GM19099 (cell line): ENCODE data around the gene PEAR1.

Experiments
- POLR2A ChIP-seq: IDR thresholded peaks from 3 replicates; pipeline ENCODE4 v1.6.1; 2011; ENCODE audit warnings: low read depth; ENCODE audit not compliant: insufficient read length; ENCODE audit errors: extremely low read depth

Gene PEAR1

DNA sequence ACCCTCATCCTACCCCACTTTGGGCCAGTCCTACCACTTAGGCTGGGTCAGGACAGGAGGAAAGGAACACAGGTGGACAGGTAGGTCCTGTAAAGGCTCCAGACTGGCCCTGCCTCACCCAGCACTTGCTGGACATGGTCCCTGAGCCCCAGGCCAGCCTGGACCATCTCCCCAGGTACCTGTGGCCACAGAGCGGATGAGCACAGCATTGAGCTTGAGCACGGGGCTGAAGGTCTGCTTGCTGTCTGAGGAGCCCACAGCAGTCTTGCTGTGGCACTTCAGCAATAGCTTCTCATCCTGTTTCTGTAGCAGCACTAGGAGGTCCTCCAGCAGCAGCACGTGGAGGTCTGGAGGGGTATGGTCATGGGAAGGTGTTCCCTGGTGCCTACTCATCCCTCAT is 50.2 kb downstream of the PEAR1 start:
- TF ChIP-seq POLR2A = no peak

DNA sequence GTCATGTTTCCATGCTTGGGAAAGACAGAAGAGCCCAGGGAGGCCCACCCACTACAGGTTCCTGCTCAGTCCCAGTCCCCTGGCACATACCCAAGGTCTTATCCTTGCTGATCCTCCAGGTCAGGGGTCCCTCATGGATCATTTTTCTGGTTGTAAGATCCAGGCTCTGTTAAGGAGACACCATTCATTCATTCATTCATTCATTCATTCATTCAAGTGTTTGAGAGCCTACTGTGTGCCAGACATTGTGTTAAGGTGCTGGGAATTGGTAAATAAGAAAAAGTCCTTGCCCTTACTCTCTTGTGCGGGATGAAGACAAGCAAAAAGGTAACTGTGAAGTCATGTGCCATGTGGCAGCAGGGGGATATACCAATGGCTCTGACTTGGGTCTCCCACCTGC is 50.8 kb downstream of the PEAR1 start:
- TF ChIP-seq POLR2A = no peak

DNA sequence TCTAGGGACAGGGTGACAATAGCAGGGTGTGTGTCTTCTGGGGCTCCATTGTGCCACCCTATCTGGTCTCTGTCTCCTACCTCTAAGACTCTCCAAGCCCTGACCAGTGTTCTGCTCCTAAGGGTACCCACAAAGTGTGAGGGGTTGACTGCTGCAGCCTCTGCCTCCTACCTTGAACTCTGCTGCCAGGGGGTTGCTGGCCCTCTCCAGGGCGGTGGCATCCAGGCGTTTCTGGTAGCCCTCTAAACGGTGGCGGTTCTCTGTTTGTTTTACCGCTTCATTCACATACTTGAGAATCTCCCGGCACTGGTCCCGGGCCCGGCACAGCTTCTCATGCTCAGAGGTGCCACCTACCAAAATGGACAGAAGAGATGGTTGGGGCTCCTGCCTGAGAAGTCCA is 51.3 kb downstream of the PEAR1 start:
- TF ChIP-seq POLR2A = no peak

DNA sequence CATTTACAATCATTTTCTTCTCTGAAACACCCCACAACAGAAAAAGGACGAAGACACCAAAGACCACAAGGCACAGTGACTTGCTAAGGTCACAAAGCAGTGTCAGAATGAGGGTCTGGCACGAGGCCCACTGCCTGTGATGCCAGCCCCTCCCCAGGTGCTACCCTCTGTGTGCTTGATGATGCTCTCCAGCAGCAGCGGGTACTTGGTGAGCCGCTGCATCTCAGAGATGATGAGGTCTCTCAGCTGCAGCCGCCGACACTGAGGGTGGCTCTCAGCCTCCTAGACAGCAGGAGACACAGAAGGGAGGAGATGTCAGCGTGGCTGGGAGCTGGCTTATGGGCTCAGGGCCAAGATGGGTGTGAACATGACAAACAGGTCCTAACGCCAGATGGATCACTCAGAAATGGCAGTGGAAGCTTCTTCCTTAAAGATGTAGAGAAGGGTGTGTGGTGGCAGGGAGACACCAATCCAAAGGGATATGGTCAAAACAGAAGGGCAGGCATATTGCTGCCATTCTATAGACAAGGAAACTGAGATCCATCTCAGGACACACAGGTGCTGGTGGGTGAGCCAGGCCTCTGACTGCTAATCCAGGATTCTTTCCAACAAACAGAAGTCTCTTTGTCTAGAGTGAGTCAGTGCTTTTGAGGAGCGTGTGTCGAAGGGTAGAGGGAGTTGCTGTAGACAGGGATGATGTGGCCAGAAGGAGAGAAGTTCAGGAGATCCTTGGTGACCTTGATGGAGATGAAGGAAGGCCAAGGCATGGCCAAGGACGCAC is 52.6 kb downstream of the PEAR1 start:
- no peak for TF ChIP-seq POLR2A

DNA sequence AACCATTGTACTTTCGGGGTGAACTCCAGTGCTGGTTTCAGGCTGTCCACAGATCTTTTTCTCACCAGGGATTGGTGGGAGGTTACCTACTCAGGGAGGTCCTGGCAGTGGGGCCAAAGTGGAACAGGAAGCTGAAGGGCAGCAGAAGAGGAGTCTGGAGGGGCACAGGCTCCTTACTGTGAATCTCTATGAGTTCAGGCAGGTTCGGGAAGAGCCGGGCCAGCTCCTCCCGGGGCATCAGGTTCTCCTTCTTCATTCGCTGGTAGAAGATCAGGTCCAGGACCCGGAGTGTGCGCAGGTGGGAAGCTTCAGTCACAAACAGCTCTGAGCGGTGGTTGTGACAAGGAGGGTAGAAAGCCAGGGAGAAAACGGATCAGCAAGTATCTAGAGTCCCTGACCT is 53.6 kb downstream of the PEAR1 start:
- TF ChIP-seq POLR2A = no peak

DNA sequence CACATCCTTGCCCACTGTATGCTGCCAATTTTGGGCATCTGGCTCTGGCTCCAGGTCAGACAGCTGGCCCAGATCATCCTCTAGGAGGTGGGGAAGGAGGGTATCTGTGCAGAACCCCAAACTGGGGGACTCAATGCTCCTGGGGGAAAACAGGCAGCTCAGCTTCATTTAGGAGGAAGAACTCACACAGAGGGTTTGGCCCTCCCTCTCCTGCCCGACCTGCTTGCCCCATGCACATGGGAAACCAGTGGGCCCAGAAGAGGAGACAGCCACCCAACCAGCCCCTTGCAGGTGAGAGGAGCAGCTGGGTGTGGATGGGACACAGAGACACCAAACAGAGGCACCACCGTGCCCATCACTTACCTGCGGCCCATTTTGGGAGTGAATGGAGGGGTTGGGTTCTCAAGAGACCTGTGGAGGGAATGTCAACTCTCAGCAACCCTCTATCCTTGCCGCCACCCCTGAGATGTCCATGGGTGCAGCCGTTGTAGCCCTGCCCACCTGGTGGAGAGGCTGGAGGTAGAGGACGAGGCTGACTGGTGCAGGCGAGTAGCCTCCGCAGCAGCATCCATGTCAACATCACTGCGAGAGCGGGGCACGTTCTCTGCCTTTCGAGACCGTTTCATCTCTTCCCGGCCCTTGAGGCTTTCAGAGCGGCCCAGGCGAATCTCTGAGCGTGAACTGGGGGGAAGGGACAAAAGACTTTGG is 54.5 kb downstream of the PEAR1 start:
- no peak for TF ChIP-seq POLR2A

DNA sequence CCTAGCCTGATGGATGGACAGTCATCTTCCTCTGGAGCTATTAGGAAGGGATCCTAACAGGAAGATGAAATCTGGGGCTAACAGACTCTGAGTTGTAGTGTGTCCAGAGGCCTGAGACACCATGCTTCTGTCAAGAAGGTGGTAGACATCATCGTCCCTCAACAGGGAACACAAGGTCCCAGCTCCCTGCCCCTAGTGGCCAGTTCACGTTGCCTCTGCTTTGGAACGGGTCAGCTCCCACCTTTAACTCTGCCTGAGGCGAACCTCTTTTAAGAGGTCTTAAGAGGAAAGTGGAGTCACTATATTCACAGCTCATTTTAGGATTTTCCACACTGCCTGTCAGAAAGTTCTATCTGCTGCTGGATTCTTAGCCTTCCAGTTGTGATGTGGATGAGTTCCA is 55.2 kb downstream of the PEAR1 start:
- no peak for TF ChIP-seq POLR2A

DNA sequence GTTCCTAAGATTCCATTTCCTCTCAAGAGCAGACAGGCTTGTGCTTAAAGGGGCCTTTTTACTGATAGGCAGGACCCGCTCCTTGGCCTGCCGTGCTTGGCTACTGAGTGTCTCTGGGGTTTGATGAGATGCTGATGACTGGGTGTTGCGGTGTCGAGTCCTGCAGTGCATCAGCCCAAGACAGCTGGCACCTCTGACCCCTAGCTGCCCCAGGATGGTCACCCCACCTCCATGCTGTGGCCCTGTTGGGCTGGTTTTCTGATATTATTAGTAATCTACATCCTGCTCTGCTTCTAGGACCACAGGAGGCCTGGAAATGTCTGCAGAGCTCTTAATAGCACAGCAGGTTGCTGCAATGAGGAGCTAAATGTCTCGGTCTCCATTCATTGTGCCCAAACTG is 55.6 kb downstream of the PEAR1 start:
- TF ChIP-seq POLR2A = no peak

DNA sequence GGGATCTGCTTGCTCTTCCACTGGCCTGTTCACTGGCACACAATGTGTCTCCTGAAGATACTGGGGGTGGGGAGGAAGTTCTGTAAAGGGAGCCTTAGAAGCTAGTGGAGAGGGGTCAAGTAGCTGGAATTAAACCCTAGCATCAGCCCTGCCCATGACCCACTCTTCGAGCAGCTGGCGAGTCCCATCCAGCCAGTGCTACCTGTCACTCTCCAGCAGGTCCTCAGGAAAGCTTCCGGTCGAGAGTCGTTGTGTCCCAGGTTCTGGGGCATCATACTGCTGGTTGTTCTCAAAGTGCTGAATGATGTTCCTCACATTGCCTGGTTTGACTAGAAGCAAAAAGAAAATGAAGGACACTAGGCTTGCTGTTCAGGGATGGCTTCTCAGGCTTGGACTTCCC is 57.9 kb downstream of the PEAR1 start:
- TF ChIP-seq POLR2A = no peak

DNA sequence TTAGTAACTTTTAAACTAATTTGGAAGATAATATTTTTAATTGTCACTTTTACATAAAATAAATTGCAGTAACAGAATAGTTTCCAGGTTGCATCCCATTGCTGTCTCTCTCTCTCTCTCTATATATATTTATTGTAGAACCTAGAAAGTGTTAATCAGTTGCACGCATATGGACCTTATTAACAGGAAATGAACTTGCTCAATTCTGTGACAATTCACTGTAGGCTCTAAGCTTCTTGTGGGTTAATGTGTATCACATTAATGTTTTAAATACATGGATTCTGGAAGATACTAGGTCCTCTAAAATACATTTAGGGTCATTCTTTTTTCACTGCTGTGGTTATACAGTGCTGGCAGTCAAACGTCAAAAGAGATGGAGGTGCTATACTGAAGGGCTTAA is 60.1 kb downstream of the PEAR1 start:
- TF ChIP-seq POLR2A = no peak

DNA sequence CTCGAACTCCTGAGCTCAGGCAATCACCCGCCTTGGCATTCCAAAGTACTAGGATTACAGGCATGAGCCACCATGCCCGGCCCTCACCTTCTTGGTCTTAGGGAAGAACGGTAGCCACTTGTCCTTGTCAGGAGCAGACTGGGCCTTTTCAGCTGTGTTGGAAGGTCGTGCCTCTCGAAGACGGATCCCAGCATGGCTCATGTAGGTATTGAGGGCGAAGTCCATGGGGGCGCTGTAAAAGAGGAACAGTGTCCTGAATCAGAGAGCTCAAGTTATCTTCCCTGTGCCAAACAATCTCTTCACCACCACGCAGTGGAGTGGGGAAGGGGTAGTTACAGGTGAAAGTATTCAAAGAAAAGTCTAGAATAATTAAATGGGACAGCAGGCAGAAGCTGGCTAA is 62.8 kb downstream of the PEAR1 start:
- no peak for TF ChIP-seq POLR2A

DNA sequence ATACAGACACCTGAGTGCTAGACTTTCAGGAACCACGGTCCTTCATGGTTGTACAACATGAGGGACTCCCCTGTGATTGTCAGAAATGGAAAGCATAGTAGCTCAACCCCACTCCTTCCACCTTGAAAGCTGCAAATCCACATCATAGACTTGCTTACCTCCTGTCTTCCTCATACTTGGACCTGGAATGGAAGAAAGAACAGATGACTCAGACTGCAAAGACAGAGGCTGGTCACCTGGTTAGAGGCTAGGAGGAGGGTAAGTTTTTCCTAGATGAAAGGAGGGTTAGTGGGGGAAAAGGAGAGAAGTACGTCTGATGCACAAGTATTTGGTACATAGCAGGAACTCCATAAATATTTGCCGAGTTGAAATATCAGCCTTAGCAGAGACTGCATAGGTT is 64.1 kb downstream of the PEAR1 start:
- TF ChIP-seq POLR2A = no peak

DNA sequence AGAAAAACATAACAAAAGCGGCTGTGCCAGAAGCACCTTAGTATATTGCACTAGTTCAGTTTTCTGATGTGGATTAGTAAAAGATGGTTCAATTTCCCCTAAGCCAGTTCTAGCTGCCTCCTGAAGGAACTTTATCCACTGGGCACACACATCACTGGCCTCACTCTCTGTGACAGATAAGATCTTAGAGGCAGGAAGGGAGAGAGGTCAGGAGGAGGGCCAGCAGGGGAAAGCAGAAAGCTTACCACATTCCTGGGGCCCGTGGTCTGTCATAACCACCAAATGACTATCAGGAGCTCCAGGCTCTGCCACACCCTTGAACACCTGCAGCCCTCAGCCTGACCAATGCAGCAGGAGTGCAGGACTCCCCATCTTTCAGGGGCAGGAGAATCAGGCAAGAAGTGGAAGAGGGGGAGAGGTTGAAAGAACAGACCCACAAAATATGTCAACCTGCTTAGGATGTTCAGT is 64.8 kb downstream of the PEAR1 start:
- TF ChIP-seq POLR2A = no peak

DNA sequence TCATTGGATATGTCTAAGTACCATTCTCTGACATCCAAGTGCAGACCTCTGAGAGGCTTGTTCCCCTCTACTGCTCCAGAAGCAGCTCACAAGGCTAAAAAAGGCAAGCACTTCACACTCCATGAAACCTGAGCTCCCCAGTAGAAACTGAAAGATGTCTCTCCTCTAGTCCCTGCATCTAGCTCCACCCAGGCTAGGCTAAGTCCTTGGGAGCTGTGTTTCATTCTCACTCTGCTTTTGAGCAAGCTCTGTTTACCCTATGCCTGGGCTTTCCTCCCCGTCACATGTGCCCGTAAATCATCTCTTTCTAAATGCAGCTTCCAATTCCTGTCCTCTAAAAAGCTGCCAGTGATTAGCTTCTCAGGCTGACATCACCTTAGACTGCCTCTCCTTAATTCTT is 65.9 kb downstream of the PEAR1 start:
- no peak for TF ChIP-seq POLR2A

DNA sequence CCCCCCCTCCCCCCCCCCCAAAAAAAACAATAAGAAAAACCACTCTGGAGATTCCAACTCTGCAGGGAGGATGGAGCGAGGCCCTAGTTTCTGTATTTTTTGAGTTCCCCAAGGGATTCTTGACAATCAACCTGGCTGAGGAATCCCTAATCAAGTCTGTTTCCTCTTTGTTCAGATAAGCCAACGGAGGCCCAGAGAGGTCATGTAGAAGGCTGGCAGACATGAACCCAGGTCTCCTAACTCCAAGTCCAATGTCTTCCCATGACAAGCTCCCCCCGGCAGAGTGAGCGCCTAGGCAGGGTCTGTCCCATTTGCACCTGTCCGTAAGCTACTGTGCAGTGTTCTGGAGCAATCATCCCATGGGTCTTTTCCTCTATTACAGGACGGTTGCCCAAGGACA is 66.4 kb downstream of the PEAR1 start:
- no peak for TF ChIP-seq POLR2A

DNA sequence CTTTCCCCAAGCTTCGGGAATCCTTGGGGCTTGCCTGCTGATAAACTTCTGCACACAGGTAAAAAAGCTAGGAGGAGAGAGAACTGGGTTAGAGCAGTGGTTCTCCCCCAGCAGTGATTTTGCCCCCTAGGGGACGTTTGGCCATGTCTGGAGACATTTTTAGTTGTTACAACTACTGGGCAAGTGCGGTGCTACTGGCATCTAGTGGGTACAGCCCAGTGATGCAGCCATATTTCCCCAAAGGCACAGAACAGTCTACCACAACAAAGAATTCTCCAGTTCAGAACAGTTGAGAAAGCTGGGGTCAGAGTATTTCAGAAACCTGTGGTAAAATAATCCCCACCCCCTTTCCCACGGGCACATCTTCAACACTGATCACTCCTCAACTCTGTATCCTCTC is 68.2 kb downstream of the PEAR1 start:
- TF ChIP-seq POLR2A = no peak
